K562 (cell line): ENCODE measurements around the gene CAPN14. TPM values are rescaled to one million over a fixed set of nuclear protein-coding genes. Genes with fewer than 3 reads are reported as not detected.

ENCODE experiments used
- ATAC-seq: fragments of 200-7000 bp; cut with Tn5 transposase; 3 replicates; pipeline ENCODE4 v1.9.1; 2020; ENCODE audit warnings: moderate library complexity
- BruUV-seq: library from RNA; stranded (reverse); fragments of 400-500 nt; replicated peaks from 2 replicates; lab custom pipeline; 2021; lab: Mats Ljungman, UMichigan
- CTCF ChIA-PET: fragments of 300-600 bp; formaldehyde crosslinking; extraction: SDS; loops from one replicate; lab custom pipeline; 2021; ENCODE audit warnings: low intra/inter-chr PET ratio; lab: Yijun Ruan, JAX
- POLR2A ChIA-PET: fragments of 300-600, 350-650 bp; sonication (Branson Sonifier 250); formaldehyde crosslinking; extraction: SDS; loops from one replicate; lab custom pipeline; 2021; ENCODE audit warnings: antibody characterized with exemption, inconsistent platforms; lab: Yijun Ruan, JAX
- DNase-seq, 4 experiments: peaks; one replicate each; pipeline versions ENCODE4 v3.0.0 to v3.0.0-alpha.2; 2011 to 2018; ENCODE audit warnings: low spot score in 3 of 4, mixed read lengths in 3 of 4; ENCODE audit errors: extremely low read depth in 1 of 4
- FAIRE-seq: peaks from 2 replicates; lab custom pipeline; 2011; peaks lifted over from hg19 to GRCh38; lab: Jason Lieb, UNC
- H2AFZ ChIP-seq: 2 replicates; pipeline ENCODE4 v1.6.0; 2011; ENCODE audit warnings: low read depth, low read length, control low read depth, inconsistent platforms
- H3K27ac ChIP-seq: fragments of 200-600 bp; 3 replicates; pipeline ENCODE4 v1.8.0; 2011; ENCODE audit warnings: low read depth, mild to moderate bottlenecking, control low read depth, inconsistent platforms, low read length, moderate library complexity, mixed read lengths; ENCODE audit errors: extremely low read depth
- H3K27me3 ChIP-seq, 2 experiments: fragments of 300-600 bp in 1 of 2; 2 replicates in 1 of 2; 3 replicates in 1 of 2; pipeline versions ENCODE4 v1.6.0 to v1.8.0; 2011; ENCODE audit warnings: inconsistent platforms in 2 of 2, low read length in 2 of 2, mild to moderate bottlenecking in 1 of 2, mixed read lengths in 1 of 2, moderate library complexity in 1 of 2; ENCODE audit not compliant: control insufficient read depth in 2 of 2, insufficient read depth in 2 of 2
- H3K36me3 ChIP-seq: fragments of 300-600 bp; 3 replicates; pipeline ENCODE4 v1.8.0; 2011; ENCODE audit warnings: mild to moderate bottlenecking, low read length, inconsistent platforms; ENCODE audit not compliant: control insufficient read depth, insufficient read depth
- H3K4me1 ChIP-seq, 2 experiments: fragments of 200-600 bp in 1 of 2; replicated peaks in 1 of 2; 2 replicates in 1 of 2; 3 replicates in 1 of 2; pipeline versions ENCODE4 v1.5.1 to v1.8.0; 2011; ENCODE audit warnings: inconsistent platforms in 2 of 2, low read length in 2 of 2, mild to moderate bottlenecking in 1 of 2, mixed read lengths in 1 of 2, moderate library complexity in 1 of 2; ENCODE audit not compliant: control insufficient read depth in 2 of 2, insufficient read depth in 2 of 2
- H3K4me2 ChIP-seq: 2 replicates; pipeline ENCODE4 v1.6.1; 2011; ENCODE audit warnings: low read length, control low read depth, inconsistent platforms, mixed read lengths; ENCODE audit not compliant: insufficient read depth
- H3K4me3 ChIP-seq: fragments of 200-600 bp; sonication (generic), shearing (Covaris generic); 2 replicates; pipeline ENCODE4 v1.5.1; 2016; ENCODE audit warnings: control low read depth, inconsistent platforms
- H3K79me2 ChIP-seq: fragments of 200-600 bp; 3 replicates; pipeline ENCODE4 v1.8.0; 2011; ENCODE audit warnings: low read length, inconsistent platforms; ENCODE audit not compliant: control insufficient read depth, insufficient read depth
- H3K9ac ChIP-seq, 2 experiments: 2 replicates each; pipeline versions ENCODE4 v1.6.0 to v1.6.1; 2011; ENCODE audit warnings: low read depth in 2 of 2, low read length in 2 of 2, control low read depth in 1 of 2, inconsistent platforms in 1 of 2, mild to moderate bottlenecking in 1 of 2, mixed read lengths in 1 of 2; ENCODE audit not compliant: insufficient read depth in 1 of 2
- H3K9me1 ChIP-seq: one replicate; pipeline ENCODE4 v1.6.0; 2011; ENCODE audit warnings: inconsistent platforms, mild to moderate bottlenecking, low read length, moderate library complexity; ENCODE audit not compliant: control insufficient read depth, insufficient read depth
- H3K9me3 ChIP-seq: replicated peaks from 2 replicates; pipeline ENCODE4 v1.5.1; 2011; ENCODE audit warnings: low read depth, low read length, inconsistent platforms; ENCODE audit not compliant: control insufficient read depth, insufficient read depth
- H4K20me1 ChIP-seq: replicated peaks from 2 replicates; pipeline ENCODE4 v1.6.1; 2011; ENCODE audit warnings: low read length, inconsistent platforms, mixed read lengths; ENCODE audit not compliant: control insufficient read depth, insufficient read depth
- RHOXF2B ChIP-seq: fragments of 250-450 bp; sonication (Bioruptor Pico); conservative IDR thresholded peaks from 2 replicates; pipeline ENCODE4 v1.5.1; 2021
- RNF219 ChIP-seq: fragments of 250-450 bp; sonication (Bioruptor Pico); IDR thresholded peaks from 2 replicates; pipeline ENCODE4 v1.5.0; 2022; ENCODE audit warnings: mild to moderate bottlenecking
- ZNF24 ChIP-seq: fragments of 450-650 bp; IDR thresholded peaks from 2 replicates; pipeline ENCODE4 v1.6.1; 2016
- ZNF589 ChIP-seq: fragments of 200-800 bp; sonication (Bioruptor generic); IDR thresholded peaks from 2 replicates; pipeline ENCODE4 v1.6.1; 2016; ENCODE audit warnings: low read depth, missing genetic modification characterization, missing compliant biosample characterization
- WGBS: fragments of 100-300 bp; shearing (Covaris generic); methylation state at CpG from one replicate; pipeline ENCODE4 v1.1.6; 2016; ENCODE audit warnings: low coverage, mixed read lengths; ENCODE audit not compliant: insufficient coverage; ENCODE audit errors: missing lambda C conversion rate; 5-methylcytosine and 5-hydroxymethylcytosine counted together
- in situ Hi-C: fragments of 300-500 bp; cut with MboI; formaldehyde crosslinking; loops from 4 replicates; pipeline ENCODE4 v1.15.0; 2018; ENCODE audit warnings: inconsistent platforms, mixed read lengths
- intact Hi-C: fragments of 100-400 bp; cut with micrococcal nuclease; formaldehyde crosslinking; loops from 2 replicates; pipeline ENCODE4 v1.14.2; 2022
- polyA plus RNA-seq, 8 experiments: library from polyadenylated mRNA; depleted of rRNA in 4 of 8; stranded (reverse) in 5 of 8; unstranded in 3 of 8; fragments of >200 nt; fragmentation: Nextera tagmentation in 2 of 8; fragmentation: Illumina TruSeq in 1 of 8; extraction: Ambion mirVana in 2 of 8; extraction: Trizol in 1 of 8; gene quantifications; 2 replicates each; pipeline versions ENCODE4 v1.2.1 to v1.2.3, GENCODE V29; 2011 to 2014; ENCODE audit warnings: inconsistent platforms in 1 of 8, missing spikeins in 1 of 8
- total RNA-seq, 7 experiments: library from RNA; depleted of rRNA in 6 of 7; stranded (reverse); fragments of >200 nt in 6 of 7; fragmentation: Illumina TruSeq in 2 of 7; extraction: Trizol in 2 of 7; gene quantifications; 2 replicates each; pipeline versions ENCODE4 v1.2.1 to v1.2.3, GENCODE V29; 2011 to 2021; ENCODE audit warnings: low replicate concordance in 1 of 7
- TF ChIP-seq, protein P1 (sequence below): fragments of 450-650 bp; formaldehyde crosslinking; conservative IDR thresholded peaks from 2 replicates; pipeline ENCODE4 v1.4.0; 2022; ENCODE audit warnings: mild to moderate bottlenecking, missing genetic modification characterization
- TF ChIP-seq, protein P2 (sequence below): sonication (generic); formaldehyde crosslinking; IDR thresholded peaks from 2 replicates; pipeline ENCODE4 v1.8.1; 2023; ENCODE audit warnings: mild to moderate bottlenecking, missing genetic modification reagents

CAPN14 gene
- total and polyA plus RNA-seq, 9 of the 15 experiments (the other 6 are each of a cell fraction or from before 2014, with no cell fraction given) = not detected

DNA sequence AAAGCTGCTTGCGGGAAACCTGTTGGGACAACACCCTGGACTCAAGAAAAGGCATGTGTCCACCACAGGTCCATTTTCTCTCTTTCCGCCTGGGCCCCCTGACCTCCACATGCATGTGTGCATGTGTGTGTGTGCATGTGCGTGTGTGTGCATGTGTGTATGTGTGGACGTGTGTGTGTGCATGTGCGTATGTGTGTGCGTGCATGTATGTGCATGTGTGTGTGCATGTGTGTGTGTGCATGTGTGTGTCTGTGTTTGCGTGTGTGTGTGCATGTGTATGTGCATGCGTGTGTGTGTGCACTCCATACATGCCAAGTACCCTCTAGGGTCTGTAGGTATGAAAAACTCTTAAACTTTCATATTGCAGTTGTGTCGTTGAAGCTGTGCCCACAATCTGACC is 16.3 kb downstream of the CAPN14 start:
- TF ChIP-seq, protein P1, sequence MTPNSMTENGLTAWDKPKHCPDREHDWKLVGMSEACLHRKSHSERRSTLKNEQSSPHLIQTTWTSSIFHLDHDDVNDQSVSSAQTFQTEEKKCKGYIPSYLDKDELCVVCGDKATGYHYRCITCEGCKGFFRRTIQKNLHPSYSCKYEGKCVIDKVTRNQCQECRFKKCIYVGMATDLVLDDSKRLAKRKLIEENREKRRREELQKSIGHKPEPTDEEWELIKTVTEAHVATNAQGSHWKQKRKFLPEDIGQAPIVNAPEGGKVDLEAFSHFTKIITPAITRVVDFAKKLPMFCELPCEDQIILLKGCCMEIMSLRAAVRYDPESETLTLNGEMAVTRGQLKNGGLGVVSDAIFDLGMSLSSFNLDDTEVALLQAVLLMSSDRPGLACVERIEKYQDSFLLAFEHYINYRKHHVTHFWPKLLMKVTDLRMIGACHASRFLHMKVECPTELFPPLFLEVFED (CRISPR knock-in tag) = no peak
- TF ChIP-seq, protein P2, sequence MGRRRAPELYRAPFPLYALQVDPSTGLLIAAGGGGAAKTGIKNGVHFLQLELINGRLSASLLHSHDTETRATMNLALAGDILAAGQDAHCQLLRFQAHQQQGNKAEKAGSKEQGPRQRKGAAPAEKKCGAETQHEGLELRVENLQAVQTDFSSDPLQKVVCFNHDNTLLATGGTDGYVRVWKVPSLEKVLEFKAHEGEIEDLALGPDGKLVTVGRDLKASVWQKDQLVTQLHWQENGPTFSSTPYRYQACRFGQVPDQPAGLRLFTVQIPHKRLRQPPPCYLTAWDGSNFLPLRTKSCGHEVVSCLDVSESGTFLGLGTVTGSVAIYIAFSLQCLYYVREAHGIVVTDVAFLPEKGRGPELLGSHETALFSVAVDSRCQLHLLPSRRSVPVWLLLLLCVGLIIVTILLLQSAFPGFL (CRISPR knock-in tag) = no peak
- no peak for TF ChIP-seq ZNF589 (CRISPR knock-in tag)
- no peak for TF ChIP-seq ZNF24
- TF ChIP-seq RNF219 (CRISPR knock-in tag) = no peak
- TF ChIP-seq RHOXF2B (CRISPR knock-in tag) = no peak
- FAIRE-seq = no peak

More for the DNA sequence above, 16.3 kb downstream of the CAPN14 start:
- H2AFZ ChIP-seq = no peak overlapping the region
- H3K27me3 ChIP-seq = peaks cover 0 to 17% of the 10 kb centered on the region in 2 experiments; a peak in 3 of 5 replicates
- intact Hi-C loops (no loop called here), in situ Hi-C loops (no loop called here)
- ChIA-PET POLR2A (interaction anchor here (0.6 kb wide), 1 partner anchor 69 kb away, joined by 3 read pairs; no protein-coding TSS in a partner anchor), CTCF (no interaction called here)
- H3K79me2 ChIP-seq = no peaks in the 10 kb centered on the region
- no peaks in the 10 kb centered on the region for H3K36me3 ChIP-seq
- no peaks in the 10 kb centered on the region for H3K9me3 ChIP-seq
- BruUV-seq = no TSS peak
- WGBS = 1% methylated on average over 9 of the region's 9 CpGs
- no peak overlapping the region for H3K4me3 ChIP-seq
- H3K4me2 ChIP-seq = no peak overlapping the region
- no peaks in the 10 kb centered on the region for H3K4me1 ChIP-seq
- no peak overlapping the region for H3K27ac ChIP-seq
- no peak overlapping the region for H3K9ac ChIP-seq
- no peaks in the 10 kb centered on the region for H4K20me1 ChIP-seq
- no peak for ATAC-seq
- no peak for DNase-seq
- H3K9me1 ChIP-seq = no peaks in the 10 kb centered on the region
